Measurements from ENCODE around the gene OTOF. TPM values are rescaled to one million over a fixed set of nuclear protein-coding genes. Genes with fewer than 3 reads are reported as not detected.

OTOF gene
- total RNA-seq = 1 to 10 TPM in 1 of 7 donors, under 1 TPM in 6; 0.19 to 1.6 (median 0.34) TPM
- under 1 TPM; 0.06 to 0.17 (median 0.16) TPM for polyA plus RNA-seq
- long read RNA-seq, donor 1 = 0 reads
- long read RNA-seq, donor 2 = 0 reads

GRCh38 chr2:26477911-26478253 is at the start of gene OTOF:
Gene OTOF (minus strand): TSS chr2:26478124.
- Histone ChIP-seq H3K4me1 (peaks cover 0 to 9% (median 0%) of the 10 kb centered on the region in 6 donors), H3K36me3 (no peaks in the 10 kb centered on the region), H3K27ac (no peak within 1 kb of the TSS), H3K27me3 (replicated peaks in 1 of 7) (peaks cover 0 to 25% (median 0%) of the 10 kb centered on the region in 7 donors), H3K4me3 (no peak within 1 kb of the TSS), H3K9me3 (no peaks in the 10 kb centered on the region)
- no peak for TF ChIP-seq CTCF (IDR thresholded peaks at IDR 0.05 in 8 of 11, conservative IDR thresholded peaks at IDR 0.05 in 3 of 11)
- no peak for TF ChIP-seq POLR2A (IDR thresholded peaks at IDR 0.05)
- intact Hi-C loops (cut with DNase I; ENCODE audit: low total_unique reads) = no loop called here
- 50 to 74% (median 59%) methylated on average over 2 to 3 of the region's 3 CpGs for WGBS, 5 donors
- no peak for DNase-seq

GRCh38 chr2:26526589-26526988 is 48.7 kb upstream of the OTOF start:
- Histone ChIP-seq H3K27ac (no peak overlapping the region), H3K4me3 (no peak overlapping the region), H3K36me3 (no peaks in the 10 kb centered on the region), H3K4me1 (no peaks in the 10 kb centered on the region), H3K27me3 (replicated peaks in 1 of 7) (peaks cover 0 to 43% (median 4%) of the 10 kb centered on the region in 7 donors), H3K9me3 (no peaks in the 10 kb centered on the region)
- TF ChIP-seq POLR2A (IDR thresholded peaks at IDR 0.05) (no peak), POLR2AphosphoS5 (IDR thresholded peaks at IDR 0.05) (no peak), CTCF (IDR thresholded peaks at IDR 0.05 in 8 of 11, conservative IDR thresholded peaks at IDR 0.05 in 3 of 11) (no peak)
- WGBS, 5 donors = 84 to 93% (median 88%) methylated on average over 2 of the region's 2 CpGs
- no peak for DNase-seq
- intact Hi-C loops (cut with DNase I; ENCODE audit: low total_unique reads) = no loop called here

- H3K9me3 ChIP-seq = no peaks in the 10 kb centered on the region
- intact Hi-C loops (cut with DNase I; ENCODE audit: low total_unique reads) = no loop called here
- no peak overlapping the region for H3K27ac ChIP-seq
- peaks cover 0 to 48% (median 4%) of the 10 kb centered on the region in 7 donors for H3K27me3 ChIP-seq (replicated peaks in 1 of 7)
- 85 to 93% (median 88%) methylated on average over 1 of the region's 1 CpG for WGBS, 5 donors
- no peaks in the 10 kb centered on the region for H3K36me3 ChIP-seq
- no peaks in the 10 kb centered on the region for H3K4me1 ChIP-seq
- no peak for DNase-seq
- no peak for TF ChIP-seq CTCF (IDR thresholded peaks at IDR 0.05 in 8 of 11, conservative IDR thresholded peaks at IDR 0.05 in 3 of 11)
- TF ChIP-seq POLR2AphosphoS5 (IDR thresholded peaks at IDR 0.05) = no peak
- no peak for TF ChIP-seq POLR2A (IDR thresholded peaks at IDR 0.05)
- no peak overlapping the region for H3K4me3 ChIP-seq
Observed at GRCh38 chr2:26526105-26526504, 48.2 kb upstream of the OTOF start.

- no peaks in the 10 kb centered on the region for H3K36me3 ChIP-seq
- no peak overlapping the region for H3K4me3 ChIP-seq
- TF ChIP-seq CTCF (IDR thresholded peaks at IDR 0.05 in 8 of 11, conservative IDR thresholded peaks at IDR 0.05 in 3 of 11) (no peak), POLR2A (IDR thresholded peaks at IDR 0.05) (no peak), POLR2AphosphoS5 (IDR thresholded peaks at IDR 0.05) (no peak)
- peak; percentile 57 for DNase-seq
- H3K27me3 ChIP-seq (replicated peaks in 1 of 7) = peaks cover 0 to 51% (median 7%) of the 10 kb centered on the region in 7 donors
- no peak overlapping the region for H3K27ac ChIP-seq
- H3K4me1 ChIP-seq = no peaks in the 10 kb centered on the region
- H3K9me3 ChIP-seq = no peaks in the 10 kb centered on the region
- intact Hi-C loops (cut with DNase I; ENCODE audit: low total_unique reads) = no loop called here
Observed at GRCh38 chr2:26523750-26524149, 45.8 kb upstream of the OTOF start.

Data from spleen (tissue), 13 donors.